Activated CD8-positive, alpha-beta memory T cell treated with anti-CD3 and anti-CD28 coated beads for 36 hours (primary cell): Measurements from ENCODE around the gene CHCHD4. TPM values are rescaled to one million over a fixed set of nuclear protein-coding genes. Genes with fewer than 3 reads are reported as not detected.

ENCODE experiments used
- CTCF ChIA-PET: fragments of 350-600 bp; sonication (Branson Sonifier 250); formaldehyde crosslinking; loops from one replicate; lab custom pipeline; 2021; ENCODE audit warnings: antibody characterized with exemption; lab: Charles Lee
- POLR2A ChIA-PET: fragments of 350-600 bp; sonication (Branson Sonifier 250); formaldehyde crosslinking; loops from one replicate; lab custom pipeline; 2021; ENCODE audit warnings: antibody characterized with exemption; lab: Charles Lee
- total RNA-seq, 2 experiments: library from RNA; stranded (reverse); gene quantifications; one replicate each; pipeline ENCODE4 v1.2.3, GENCODE V29; 2021

CHCHD4 gene
- total RNA-seq, 2 experiments from 2014 or later, result 23.3 to 27.0 TPM

DNA sequence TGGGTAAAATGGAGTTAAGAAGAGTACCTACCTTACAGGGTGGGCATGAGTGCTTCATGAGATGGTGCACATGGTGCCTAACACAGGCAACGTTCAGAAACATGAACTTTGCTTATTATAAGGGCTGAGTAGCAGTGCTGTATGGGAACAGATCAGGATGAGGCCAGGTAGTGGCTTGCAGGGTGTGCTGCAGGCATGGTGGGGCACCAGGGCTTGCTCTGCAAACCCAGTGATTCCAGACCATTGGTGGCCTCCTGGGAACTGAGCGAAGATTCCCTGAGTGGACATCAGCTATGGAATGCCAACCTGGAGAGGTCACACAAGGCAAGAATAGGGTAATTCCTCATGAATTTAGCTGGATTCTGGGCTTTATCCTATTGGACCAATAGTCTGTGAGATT, 16.0 kb upstream of the CHCHD4 start:
- CTCF ChIA-PET, result no interaction called here
- POLR2A ChIA-PET, result interaction anchor here (1.0 to 1.1 kb wide), 2 partner anchors 15 to 38 kb away, joined by 3 to 4 read pairs; partner anchors contain the start of genes LSM3 and XPC

DNA sequence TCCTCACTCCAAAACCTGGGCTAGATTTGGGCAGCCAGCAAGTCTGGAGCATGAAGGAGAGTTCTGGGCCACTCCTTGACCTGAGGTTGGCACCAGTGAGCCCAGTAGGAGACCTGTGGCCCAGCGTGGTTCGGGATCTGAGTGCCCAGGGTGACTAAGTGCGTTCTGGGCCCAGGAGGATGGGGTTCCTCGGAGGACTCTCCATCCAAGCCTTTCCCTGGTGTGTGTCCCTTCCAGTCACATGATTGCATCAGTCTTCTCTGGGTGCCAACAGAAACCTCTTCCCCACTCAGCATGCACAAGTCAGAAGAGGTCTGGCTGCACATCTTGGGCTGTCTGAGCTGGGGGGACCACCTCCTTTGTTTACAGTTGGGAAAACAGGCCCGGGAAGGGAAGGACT, 15.1 kb upstream of the CHCHD4 start:
- CTCF ChIA-PET, result no interaction called here
- POLR2A ChIA-PET, result no interaction called here

DNA sequence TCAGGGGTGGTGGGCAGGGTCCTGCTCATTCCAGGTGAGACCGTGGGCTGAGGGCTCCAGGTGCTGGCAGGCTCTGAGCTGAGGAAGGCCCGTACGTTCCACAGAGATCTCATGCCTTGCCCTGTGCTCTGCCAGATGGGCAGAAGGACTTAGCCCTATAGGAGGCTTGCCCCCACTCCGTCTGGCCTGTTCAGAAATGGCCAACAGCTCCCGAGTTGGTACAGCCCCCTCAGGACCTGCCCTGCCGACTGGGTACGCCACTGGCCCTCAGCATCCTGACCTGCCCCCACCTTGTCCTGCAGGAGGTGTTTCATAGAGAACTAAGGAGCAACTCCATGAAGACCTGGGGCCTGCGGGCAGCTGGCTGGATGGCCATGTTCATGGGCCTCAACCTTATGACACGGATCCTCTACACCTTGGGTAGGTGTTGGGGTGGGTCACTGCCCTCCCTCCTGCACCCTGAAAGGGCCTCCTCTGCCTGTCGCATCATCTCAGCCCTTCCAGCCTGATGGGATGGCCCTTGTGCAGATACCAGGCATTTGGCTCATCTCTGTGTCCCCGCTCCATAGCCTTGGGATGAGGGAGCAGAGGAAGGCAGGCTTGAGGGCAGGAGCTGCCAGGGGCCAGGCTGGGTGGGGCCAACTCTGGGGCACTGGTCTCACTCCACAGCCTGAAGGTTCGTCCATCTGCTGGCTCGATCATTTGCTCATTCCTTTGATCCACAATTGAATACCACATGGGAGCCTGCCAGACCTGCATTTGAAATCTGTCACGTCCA, 14.4 kb upstream of the CHCHD4 start:
- ChIA-PET CTCF (no interaction called here), POLR2A (no interaction called here)

DNA sequence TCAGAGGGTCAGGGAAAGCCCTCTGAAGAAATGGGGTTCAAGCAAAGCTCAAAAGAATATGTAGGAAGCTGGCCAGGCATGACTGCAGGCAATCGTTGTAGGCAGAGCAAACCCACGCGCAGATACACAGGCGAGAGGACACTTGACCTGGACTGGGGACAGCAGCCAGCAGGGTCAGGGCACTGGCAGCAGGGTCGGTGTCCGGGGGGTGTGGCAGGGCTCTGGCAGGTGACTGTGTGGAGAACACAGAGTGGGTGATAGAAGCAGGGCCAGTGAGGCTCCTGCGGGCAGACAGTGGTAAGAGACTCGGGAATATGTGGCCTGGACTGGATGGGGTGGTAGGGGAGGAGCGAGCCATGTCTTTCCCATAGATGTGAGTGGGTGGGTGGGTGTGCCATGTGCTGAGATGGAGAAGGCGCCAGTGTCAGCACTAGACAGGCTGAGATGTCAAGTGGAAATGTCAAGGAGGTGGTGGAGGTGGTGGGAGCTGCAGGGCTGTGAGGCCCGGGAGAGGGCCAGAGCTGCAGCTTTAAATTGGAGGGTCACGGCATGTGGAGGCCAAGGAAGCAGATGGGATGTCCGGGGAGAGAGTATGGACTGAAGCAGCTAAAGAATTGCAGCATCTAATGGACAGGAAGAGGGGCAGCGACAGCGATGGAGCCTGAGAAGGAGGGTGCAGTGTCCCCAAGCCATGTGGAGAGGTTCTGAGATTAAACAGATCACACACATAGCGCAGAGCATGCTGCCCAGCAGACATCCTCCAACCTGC, 13.6 kb upstream of the CHCHD4 start:
- CTCF ChIA-PET, result no interaction called here
- POLR2A ChIA-PET, result no interaction called here

DNA sequence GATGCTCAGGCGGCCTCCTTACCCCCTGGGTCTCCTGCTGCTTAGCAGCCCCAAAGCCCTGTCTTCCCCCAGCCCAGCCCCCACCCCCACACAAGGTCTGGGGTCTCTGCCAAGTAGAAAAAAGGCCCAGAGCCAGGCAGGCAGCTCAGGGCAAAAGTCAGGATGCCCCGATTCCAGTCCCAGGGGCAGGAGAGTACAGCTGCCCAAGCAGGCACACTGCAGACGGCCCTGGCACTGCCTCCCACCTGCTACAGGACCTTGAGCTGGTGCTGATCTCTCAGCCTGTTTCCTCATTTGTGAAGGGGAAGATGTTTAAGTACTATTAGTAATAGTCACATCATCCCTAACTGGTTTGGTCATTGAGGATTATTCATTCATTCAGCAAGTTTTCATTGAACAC, 12.8 kb upstream of the CHCHD4 start:
- CTCF ChIA-PET, result no interaction called here
- POLR2A ChIA-PET, result no interaction called here

DNA sequence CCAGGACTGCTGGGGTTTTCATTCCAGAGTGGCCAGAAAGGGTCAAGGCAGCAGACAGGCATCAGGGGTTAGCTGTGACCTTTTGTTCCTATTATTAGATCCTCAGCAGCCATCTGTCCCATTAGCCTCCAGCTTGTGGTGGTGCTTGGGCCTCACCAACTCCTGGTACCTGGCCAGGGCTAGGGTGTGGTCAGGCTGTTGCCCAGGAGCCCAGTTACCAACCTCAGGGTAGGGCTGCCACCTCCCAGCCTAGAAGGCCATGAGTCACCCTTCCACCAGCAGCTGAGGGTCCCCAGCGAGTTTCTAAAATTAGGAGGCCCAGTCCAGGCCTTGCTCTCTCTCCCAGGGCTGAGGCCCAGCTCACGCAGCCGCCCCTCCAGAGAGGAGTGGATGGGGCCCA, 12.3 kb upstream of the CHCHD4 start:
- ChIA-PET CTCF (no interaction called here), POLR2A (no interaction called here)

DNA sequence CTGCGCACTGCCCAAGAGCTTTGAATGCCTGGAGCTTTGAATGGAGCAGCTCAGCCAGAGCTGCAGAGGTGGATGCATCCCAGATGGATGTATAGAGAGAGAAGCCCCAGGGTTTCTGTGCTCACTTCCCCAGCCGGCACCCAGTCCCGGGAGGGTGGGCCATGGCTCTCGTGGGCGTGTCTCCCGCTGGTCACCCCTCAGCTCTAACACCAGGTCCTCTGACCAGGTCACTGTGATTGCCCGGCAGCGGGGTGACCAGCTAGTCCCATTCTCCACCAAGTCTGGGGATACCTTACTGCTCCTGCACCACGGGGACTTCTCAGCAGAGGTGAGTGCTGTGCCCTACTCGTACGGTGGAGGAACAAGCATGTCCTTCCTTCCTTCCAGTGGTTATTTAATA, 10.9 kb upstream of the CHCHD4 start:
- ChIA-PET CTCF (no interaction called here), POLR2A (no interaction called here)

DNA sequence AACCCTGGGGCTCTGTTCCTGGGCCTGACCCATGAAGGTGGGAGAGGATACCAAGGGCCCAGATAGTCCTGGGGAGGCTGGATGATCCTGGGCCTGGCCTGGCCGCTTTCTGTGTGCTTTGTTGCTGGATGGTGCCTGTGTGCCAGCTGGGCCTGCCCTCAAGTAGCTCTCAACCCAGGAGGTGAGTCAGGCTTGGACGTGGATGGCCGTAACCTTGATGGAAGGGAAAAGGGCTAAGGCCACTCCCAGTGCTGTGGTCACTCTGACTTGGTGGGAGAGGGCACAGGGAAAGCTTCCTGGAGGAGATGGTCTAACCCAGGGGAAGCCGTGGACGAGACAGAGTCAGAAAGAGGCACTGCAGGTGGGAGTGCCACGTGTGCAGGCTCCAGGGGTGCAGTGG, 9.6 kb upstream of the CHCHD4 start:
- POLR2A ChIA-PET, result no interaction called here
- CTCF ChIA-PET, result no interaction called here

DNA sequence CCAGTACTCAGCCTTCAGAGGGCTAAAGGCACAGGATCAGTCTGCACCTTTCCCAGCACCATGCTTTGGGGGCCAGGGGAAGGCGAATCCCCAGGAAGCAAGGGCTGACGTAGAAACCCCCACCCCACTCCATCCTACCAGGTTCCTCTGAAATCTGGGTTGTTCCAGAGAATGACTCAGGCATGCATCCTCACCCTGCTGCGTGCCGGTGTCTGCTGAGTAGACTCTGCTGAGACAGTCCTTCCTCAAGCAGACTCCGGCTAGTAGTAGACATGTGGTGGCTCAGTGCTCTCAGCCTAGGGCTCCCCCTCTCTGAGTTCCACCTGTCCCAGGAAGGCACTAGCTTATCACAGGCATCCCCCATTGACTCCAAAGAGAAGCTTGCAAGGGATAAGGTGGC, 9.2 kb upstream of the CHCHD4 start:
- ChIA-PET CTCF (no interaction called here), POLR2A (no interaction called here)

DNA sequence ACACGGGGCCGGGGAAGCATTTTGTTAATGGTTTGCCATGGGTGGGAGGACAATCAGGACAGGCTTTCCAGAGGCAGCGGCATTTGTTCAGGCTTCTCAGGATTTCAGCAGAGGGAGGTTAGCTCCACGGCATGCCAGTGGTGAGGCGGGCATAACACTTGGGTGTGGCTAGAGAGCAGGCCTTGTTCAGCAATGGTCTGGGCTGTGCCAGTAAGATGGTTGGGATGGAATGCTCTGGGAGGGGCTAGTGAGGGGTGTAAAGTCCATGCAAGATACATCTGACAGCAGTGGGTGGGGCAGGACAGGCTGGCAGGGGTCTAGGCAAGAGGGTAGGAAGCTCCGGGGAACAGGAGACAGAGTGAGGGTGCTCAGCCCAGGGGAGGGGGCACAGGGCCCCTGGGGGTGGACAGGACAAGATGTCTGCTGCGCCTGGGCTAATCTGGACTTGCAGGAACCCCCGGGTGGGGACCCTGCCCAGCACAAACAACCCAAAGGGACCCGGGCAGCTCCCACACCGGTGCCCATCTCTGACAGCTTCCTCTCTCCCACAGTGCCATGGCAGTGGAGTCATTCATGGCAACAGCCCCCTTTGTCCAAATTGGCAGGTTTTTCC, 8.6 kb upstream of the CHCHD4 start:
- CTCF ChIA-PET, result no interaction called here
- POLR2A ChIA-PET, result no interaction called here

DNA sequence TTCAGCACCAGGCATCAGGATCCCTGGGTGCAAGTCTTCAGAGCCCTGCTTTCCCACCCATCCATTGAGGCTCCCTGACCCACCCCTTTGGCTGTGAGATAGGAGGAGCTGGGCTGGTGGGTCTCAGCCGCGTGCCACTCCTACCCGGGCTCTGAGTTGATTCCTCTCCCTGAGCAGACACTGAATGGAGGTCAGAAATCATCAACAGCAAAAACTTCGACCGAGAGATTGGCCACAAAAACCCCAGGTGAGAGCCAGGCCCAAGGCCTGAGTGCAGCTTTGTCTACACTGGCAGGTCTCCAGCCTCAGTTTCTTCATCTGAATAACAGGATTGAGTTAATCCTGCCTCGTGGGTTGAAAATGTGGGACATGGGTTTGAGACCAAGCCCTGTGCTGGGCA, 8.0 kb upstream of the CHCHD4 start:
- CTCF ChIA-PET, result no interaction called here
- POLR2A ChIA-PET, result no interaction called here

DNA sequence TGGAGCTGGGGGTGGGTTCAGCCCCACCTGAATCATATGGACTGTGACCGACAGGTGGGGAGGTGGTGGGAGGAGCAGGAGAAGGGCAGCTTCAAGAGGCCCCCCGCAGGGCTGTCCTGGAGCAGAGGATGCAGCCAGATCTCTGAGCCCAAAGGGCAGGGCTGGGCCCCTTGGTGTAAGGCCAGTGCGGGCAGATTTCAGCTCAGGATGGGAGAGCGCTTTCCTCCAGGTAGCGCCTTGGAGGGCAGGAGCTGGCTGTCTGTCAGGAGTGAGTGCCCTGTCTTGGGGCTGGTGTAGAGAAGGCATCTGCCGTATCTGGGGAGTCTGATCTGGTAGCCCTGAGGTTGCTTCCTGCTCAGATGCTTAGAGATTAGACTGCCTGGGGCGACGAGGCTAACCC, 7.5 kb upstream of the CHCHD4 start:
- CTCF ChIA-PET, result no interaction called here
- POLR2A ChIA-PET, result no interaction called here

DNA sequence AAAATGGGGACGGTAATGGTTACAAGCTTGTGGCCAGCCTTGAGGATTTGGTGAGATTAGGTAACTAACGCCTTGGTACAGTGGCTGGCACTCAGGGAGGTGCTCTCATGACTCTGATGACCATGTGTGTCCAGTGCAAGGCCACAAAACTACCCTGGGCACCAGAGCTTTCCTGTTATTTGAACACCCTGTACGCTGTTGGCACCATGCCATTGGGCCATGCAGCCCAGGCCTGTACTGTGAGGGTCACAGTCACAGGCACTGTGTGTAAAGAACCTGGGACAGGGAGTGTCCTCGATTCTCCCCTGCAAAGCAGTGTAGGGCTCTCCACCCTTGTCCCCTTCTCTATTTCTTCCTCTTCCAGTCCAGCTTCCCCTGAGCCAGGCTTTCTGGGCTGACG, 6.5 kb upstream of the CHCHD4 start:
- POLR2A ChIA-PET, result no interaction called here
- CTCF ChIA-PET, result no interaction called here

DNA sequence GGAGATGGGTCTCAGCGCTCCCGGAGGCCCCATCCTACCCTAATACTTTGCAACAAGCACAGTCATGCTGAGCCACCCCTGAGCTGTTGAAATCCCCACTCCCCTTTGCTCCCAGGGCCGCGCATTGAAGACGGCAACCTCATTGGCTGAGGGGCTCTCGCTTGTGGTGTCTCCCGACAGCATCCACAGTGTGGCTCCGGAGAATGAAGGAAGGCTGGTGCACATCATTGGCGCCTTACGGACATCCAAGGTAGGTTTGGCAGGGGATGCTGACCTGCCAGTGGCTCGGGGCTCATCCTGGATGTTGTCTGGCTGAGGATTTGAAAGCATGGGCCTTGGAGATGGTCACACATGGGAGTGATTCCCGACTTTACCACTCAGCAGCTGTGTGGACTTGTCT, 6.0 kb upstream of the CHCHD4 start:
- ChIA-PET POLR2A (no interaction called here), CTCF (no interaction called here)

DNA sequence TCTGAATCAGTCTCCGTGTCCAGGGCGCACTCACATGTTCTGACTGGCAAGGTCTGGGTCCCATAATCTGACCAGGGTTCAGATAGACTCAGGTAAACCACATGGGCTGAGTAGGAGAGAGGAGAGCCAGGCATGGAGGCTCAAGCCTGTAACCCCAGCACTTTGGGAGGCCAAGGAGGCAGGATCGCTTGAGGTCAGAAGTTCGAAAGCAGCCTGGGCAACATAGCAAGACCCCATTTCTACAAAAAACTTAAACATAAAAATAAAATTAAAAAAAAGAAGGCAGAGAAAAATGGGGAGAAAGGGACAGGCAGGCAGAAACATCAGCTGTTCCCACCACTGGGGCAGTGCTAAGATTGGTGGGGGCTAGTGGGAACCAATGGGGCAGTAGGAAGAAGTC, 5.6 kb upstream of the CHCHD4 start:
- POLR2A ChIA-PET, result no interaction called here
- CTCF ChIA-PET, result no interaction called here

DNA sequence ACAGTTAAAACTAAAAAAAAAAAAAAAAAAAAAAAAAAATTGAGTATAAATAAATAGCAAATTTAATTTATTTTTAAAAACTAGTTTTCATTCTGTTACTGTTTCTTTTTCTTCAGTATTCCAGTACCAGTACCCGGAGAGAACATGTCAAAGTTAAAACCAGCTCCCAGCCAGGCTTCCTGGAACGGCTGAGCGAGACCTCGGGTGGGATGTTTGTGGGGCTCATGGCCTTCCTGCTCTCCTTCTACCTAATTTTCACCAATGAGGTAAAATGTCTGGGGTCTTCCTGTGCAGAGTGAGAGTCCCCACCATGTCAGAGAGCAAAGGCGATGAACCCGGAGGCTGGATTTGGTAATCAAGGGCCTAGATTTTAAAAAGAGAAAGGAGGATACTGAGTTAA, 4.6 kb upstream of the CHCHD4 start:
- ChIA-PET POLR2A (no interaction called here), CTCF (no interaction called here)

DNA sequence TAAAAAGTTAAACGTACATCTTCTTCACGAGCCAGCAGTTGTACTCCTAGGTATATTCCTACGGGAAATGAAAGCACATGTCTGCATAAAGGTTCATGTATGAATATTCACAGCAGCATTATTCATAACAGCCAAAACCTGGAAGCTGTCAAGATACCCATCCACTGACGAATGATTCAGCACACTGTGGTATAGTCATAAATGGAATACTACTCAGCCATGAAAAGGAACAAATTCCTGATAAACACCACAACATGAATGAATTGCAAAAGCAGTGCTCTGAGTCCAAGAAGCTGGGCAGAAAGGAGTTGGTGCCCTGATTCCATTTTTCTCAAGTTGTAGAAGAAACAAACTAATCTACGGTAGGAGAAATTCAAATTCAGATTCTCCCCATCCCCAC, 4.1 kb upstream of the CHCHD4 start:
- ChIA-PET POLR2A (no interaction called here), CTCF (no interaction called here)

DNA sequence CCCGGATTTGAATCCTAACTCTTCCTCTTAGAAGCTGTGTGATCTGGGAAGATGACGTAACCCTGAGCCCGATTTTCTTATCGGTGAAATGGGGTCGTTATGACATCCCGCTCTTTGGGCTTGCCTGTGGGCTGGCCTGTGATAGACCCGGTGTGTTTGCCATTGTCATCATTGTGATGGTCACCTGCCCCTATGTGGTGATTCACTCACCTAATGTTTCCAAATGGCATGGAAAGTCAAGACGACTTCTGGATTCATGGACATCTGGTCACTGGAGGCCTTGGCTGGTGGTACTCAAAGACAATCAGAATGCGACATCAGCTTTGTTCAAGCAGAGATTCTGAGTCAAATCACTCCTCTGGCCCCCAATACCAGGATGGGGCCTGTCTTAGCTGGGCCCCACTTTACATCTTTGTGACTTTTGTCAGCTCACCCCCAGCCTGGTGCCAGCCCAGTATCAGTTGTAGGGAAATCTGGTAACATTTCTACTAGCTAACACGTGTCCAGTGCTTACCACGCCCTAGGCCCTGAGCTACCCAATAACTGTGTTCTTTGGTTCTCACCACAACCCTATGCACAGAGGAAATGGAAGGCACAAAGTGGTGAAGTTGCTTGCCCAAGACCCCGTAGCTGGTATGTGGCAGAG, 3.0 kb upstream of the CHCHD4 start:
- CTCF ChIA-PET, result no interaction called here
- POLR2A ChIA-PET, result no interaction called here

DNA sequence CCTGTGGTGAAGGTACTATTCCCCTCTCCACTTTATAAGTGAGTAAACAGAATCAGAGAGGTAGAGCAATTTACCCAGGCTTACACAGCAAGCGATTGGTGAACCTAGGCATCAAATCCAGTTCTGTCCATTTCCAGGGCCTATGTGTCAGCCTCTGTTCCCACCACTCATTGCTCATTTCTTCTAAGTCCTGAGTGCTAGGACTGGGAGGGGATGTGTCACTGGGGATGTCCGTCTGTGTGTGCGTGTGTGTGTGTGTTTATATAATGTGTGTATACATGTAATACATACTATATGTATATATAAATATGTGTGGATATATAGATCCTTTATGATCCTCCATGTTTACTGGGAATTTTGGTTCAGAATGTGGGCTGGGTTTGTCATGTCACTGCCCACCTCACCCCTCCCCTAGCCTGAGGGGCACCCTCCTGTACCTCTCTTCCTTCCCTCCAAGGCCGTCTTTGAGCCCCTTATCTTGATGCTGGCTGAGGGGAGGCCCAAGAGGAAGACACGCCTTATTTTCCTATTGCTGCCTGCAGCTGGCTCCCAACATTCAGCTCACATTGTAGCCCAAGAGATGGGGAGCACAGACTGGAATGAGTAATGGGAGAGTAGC, 2.3 kb upstream of the CHCHD4 start:
- ChIA-PET CTCF (no interaction called here), POLR2A (no interaction called here)
